Fibroblast of lung (primary cell): ENCODE results near the gene CD320. TPM values are rescaled to one million over a fixed set of nuclear protein-coding genes. Genes with fewer than 3 reads are reported as not detected.
"Not testable (repeated sequence)": the region's sequence is repeated elsewhere in the genome, so short reads cannot be mapped to it uniquely, and the experiment has no call there.

Experiments
- DNase-seq, 2 donors: peaks; one replicate each; pipeline versions ENCODE4 v3.0.0 to v3.0.0-alpha.2; 2010; ENCODE audit warnings: low read depth in 2 of 2
- H2AFZ ChIP-seq: 2 replicates; pipeline ENCODE4 v1.5.1; 2012; ENCODE audit warnings: low read length, control low read depth, inconsistent platforms
- H3K27ac ChIP-seq: 2 replicates; pipeline ENCODE4 v1.5.1; 2011; ENCODE audit warnings: low read length, control low read depth; ENCODE audit not compliant: insufficient read depth
- H3K27me3 ChIP-seq: 2 replicates; pipeline ENCODE4 v1.5.1; 2011; ENCODE audit warnings: mild to moderate bottlenecking, low read length; ENCODE audit not compliant: control insufficient read depth, insufficient read depth
- H3K36me3 ChIP-seq: 2 replicates; pipeline ENCODE4 v1.5.1; 2011; ENCODE audit warnings: low read length; ENCODE audit not compliant: control insufficient read depth, insufficient read depth
- H3K4me1 ChIP-seq: 2 replicates; pipeline ENCODE4 v1.5.1; 2011; ENCODE audit warnings: low read length; ENCODE audit not compliant: control insufficient read depth, insufficient read depth; ENCODE audit errors: extremely low read depth
- H3K4me2 ChIP-seq: 2 replicates; pipeline ENCODE4 v1.5.1; 2011; ENCODE audit warnings: low read length, control low read depth; ENCODE audit not compliant: insufficient read depth; ENCODE audit errors: extremely low read depth
- H3K4me3 ChIP-seq, 4 experiments: fragments of 200-600 bp in 1 of 4; sonication (generic) in 1 of 4; replicated peaks in 1 of 4; 2 replicates each; pipeline ENCODE4 v1.5.1; 2011 to 2016; ENCODE audit warnings: low read length in 4 of 4, low read depth in 3 of 4, mild to moderate bottlenecking in 3 of 4, control low read depth in 2 of 4, inconsistent platforms in 1 of 4, mixed read lengths in 1 of 4; ENCODE audit not compliant: insufficient read depth in 1 of 4; ENCODE audit errors: control extremely low read depth in 1 of 4
- H3K79me2 ChIP-seq: 2 replicates; pipeline ENCODE4 v1.5.1; 2012; ENCODE audit warnings: mild to moderate bottlenecking, low read length, inconsistent platforms; ENCODE audit not compliant: control insufficient read depth, insufficient read depth
- H3K9ac ChIP-seq: 2 replicates; pipeline ENCODE4 v1.5.1; 2011; ENCODE audit warnings: mild to moderate bottlenecking, low read length, control low read depth; ENCODE audit not compliant: insufficient read depth
- H3K9me3 ChIP-seq: 2 replicates; pipeline ENCODE4 v1.5.1; 2012; ENCODE audit warnings: low read depth, low read length; ENCODE audit not compliant: control insufficient read depth, insufficient read depth
- H4K20me1 ChIP-seq: 2 replicates; pipeline ENCODE4 v1.5.1; 2011; ENCODE audit warnings: low read length; ENCODE audit not compliant: control insufficient read depth, insufficient read depth; ENCODE audit errors: extremely low read depth
- EZH2 ChIP-seq: IDR thresholded peaks from 2 replicates; pipeline ENCODE4 v1.5.1; 2012; ENCODE audit warnings: low read length, control low read depth, mild to moderate bottlenecking; ENCODE audit errors: missing control alignments
- polyA plus RNA-seq, 2 donors: library from polyadenylated mRNA; depleted of rRNA in 1 of 2; stranded (reverse) in 1 of 2; unstranded in 1 of 2; fragments of >200 nt; gene quantifications; 2 replicates each; pipeline ENCODE4 v1.2.1, GENCODE V29; 2011 to 2012; ENCODE audit warnings: missing spikeins in 1 of 2
- total RNA-seq: library from RNA; depleted of rRNA; stranded (reverse); fragments of >200 nt; gene quantifications from 2 replicates; pipeline ENCODE4 v1.2.1, GENCODE V29; 2014
- TF ChIP-seq, protein P1 (sequence below), 2 donors: IDR thresholded peaks in 1 of 2; conservative IDR thresholded peaks in 1 of 2; 1 replicate in 1 of 2; 2 replicates in 1 of 2; pipeline ENCODE4 v1.5.1; 2011 to 2012; ENCODE audit warnings: low read length in 2 of 2, control low read depth in 1 of 2, inconsistent platforms in 1 of 2, low read depth in 1 of 2, mild to moderate bottlenecking in 1 of 2

CD320 gene
- total and polyA plus RNA-seq, 2 donors (not counting 1 experiment from before 2014, with no cell fraction given), result 13.9 to 22.6 TPM

DNA sequence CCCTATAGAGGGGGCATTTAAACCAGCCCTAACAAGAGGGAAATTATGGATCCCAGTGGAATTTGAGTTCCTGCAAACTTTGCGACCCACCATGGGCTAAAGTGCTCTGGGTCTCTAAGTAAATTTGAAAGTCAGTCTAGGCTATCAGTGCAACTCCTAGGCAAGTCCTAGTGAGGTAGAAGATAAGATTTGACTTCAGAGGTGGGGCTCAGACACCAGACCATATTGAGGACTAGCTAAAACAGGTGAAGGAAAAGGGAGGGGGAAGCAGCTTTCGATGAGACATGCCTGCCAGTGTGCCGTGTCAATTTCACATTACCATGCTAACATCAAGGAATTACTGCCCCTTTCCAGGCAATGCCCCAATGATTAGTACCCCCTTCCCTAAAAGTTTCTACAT lies 38.4 kb downstream of the CD320 start:
- DNase-seq, result no peak
- H3K27ac ChIP-seq, result no peak overlapping the region
- no peaks in the 10 kb centered on the region for H4K20me1 ChIP-seq
- no peaks in the 10 kb centered on the region for H3K36me3 ChIP-seq
- TF ChIP-seq, protein P1, sequence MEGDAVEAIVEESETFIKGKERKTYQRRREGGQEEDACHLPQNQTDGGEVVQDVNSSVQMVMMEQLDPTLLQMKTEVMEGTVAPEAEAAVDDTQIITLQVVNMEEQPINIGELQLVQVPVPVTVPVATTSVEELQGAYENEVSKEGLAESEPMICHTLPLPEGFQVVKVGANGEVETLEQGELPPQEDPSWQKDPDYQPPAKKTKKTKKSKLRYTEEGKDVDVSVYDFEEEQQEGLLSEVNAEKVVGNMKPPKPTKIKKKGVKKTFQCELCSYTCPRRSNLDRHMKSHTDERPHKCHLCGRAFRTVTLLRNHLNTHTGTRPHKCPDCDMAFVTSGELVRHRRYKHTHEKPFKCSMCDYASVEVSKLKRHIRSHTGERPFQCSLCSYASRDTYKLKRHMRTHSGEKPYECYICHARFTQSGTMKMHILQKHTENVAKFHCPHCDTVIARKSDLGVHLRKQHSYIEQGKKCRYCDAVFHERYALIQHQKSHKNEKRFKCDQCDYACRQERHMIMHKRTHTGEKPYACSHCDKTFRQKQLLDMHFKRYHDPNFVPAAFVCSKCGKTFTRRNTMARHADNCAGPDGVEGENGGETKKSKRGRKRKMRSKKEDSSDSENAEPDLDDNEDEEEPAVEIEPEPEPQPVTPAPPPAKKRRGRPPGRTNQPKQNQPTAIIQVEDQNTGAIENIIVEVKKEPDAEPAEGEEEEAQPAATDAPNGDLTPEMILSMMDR (conservative IDR thresholded peaks at IDR 0.05 in 1 of 2, IDR thresholded peaks at IDR 0.05 in 1 of 2; ENCODE audit: low read depth in 1 of 2, low read length in 2 of 2), result no peak
- TF ChIP-seq EZH2, result no peak
- H3K9me3 ChIP-seq, result no peaks in the 10 kb centered on the region
- no peaks in the 10 kb centered on the region for H3K4me1 ChIP-seq
- no peak overlapping the region for H3K9ac ChIP-seq
- no peak overlapping the region for H3K4me2 ChIP-seq
- H3K4me3 ChIP-seq, result no peak overlapping the region
- no peaks in the 10 kb centered on the region for H3K79me2 ChIP-seq
- peaks cover 3% of the 10 kb centered on the region for H3K27me3 ChIP-seq
- no peak overlapping the region for H2AFZ ChIP-seq

DNA sequence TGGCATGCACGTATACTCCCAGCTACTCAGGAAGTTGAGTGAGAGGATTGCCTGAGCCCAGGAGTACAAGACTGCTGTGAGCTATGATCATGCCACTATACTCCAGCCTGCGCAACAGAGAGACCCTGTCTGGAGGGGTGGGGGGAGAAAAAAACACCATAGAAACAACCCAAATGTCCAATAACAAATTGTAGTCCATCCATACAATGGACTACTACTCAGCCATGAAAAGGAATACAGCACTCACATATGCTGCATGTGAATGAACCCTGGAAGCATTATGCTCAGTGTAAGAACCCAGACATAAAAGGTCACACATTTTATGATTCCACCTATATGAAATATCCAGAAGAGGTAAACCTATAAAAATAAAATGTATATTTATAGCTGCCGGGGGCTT lies 42.3 kb downstream of the CD320 start:
- no peak for TF ChIP-seq EZH2
- TF ChIP-seq, protein P1 (conservative IDR thresholded peaks at IDR 0.05 in 1 of 2, IDR thresholded peaks at IDR 0.05 in 1 of 2; ENCODE audit: low read depth in 1 of 2, low read length in 2 of 2), result no peak
- H3K79me2 ChIP-seq, result no peaks in the 10 kb centered on the region
- no peaks in the 10 kb centered on the region for H3K36me3 ChIP-seq
- no peaks in the 10 kb centered on the region for H4K20me1 ChIP-seq
- no peak for DNase-seq
- peaks cover 3% of the 10 kb centered on the region for H3K27me3 ChIP-seq
- no peak overlapping the region for H3K9ac ChIP-seq
- no peak overlapping the region for H3K4me2 ChIP-seq
- no peak overlapping the region for H2AFZ ChIP-seq
- H3K9me3 ChIP-seq, result no peaks in the 10 kb centered on the region
- H3K4me1 ChIP-seq, result no peaks in the 10 kb centered on the region
- no peak overlapping the region for H3K4me3 ChIP-seq
- H3K27ac ChIP-seq, result no peak overlapping the region

DNA sequence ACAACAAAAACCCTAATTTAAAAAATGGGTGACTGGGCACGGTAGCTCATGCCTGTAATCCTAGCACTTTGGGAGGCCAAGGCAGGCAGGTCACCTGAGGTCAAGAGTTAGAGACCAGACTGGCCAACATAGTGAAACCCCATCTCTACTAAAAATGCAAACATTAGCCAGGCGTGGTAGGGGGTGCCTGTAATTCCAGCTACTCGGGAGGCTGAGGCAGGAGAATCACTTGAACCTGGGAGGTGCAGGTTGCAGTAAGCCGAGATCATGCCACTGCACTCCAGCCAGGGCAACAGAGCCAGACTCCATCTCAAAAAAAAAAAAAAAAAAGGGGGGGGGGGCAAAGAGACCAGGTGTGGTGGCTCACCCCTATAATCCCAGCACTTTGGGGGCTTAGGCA lies 43.9 kb downstream of the CD320 start:
- H4K20me1 ChIP-seq, H3K27me3 ChIP-seq, H3K4me3 ChIP-seq, H3K27ac ChIP-seq, H3K79me2 ChIP-seq, H3K9me3 ChIP-seq, H3K9ac ChIP-seq, DNase-seq, H2AFZ ChIP-seq, H3K4me2 ChIP-seq, H3K4me1 ChIP-seq, H3K36me3 ChIP-seq: not testable (repeated sequence)
